Measurements from ENCODE around the gene GZMM. TPM values are rescaled to one million over a fixed set of nuclear protein-coding genes. Genes with fewer than 3 reads are reported as not detected.

The GZMM gene
- total and polyA plus RNA-seq, 2 experiments from 2014 or later: not detected

DNA sequence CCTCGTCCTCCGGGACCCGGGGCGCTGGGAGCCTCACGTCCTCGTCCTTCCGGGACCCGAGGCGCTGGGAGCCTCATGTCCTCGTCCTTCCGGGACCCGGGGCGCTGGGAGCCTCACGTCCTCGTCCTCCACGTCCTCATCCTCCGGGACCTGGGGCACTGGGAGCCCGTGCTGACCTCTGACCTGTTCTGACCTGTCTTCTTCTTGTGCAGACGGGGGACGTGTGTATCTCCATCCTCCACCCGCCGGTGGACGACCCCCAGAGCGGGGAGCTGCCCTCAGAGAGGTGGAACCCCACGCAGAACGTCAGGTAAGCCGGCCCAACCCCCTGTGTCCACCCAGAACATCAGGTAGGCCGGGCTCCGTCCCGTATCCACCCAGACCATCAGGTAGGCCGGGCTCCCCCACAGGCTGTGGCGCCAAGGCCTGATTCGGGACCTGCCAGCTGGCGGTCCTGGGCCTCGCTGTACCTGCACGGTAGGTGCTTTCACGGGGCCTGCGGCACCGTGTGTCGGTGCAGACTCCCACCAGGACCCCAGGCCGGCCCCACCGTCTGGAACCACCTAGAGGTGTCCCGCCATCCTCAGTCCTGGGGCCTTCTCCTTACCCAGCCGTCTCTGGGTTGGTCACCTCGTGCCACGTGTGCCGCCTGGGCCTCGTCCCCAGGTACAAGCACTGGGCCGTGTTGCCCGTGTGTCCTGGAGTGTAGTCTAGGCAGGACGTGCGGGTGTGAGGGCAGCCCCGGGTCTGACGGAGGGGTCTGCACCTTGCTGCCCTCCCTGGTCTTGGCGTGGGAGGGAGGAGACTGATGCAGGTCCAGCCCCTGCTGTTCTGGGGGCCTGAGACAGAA is 7.6 kb upstream of the GZMM start:
- WGBS, 2 experiments (ENCODE audit: low coverage in 1 of 2, low lambda C conversion rate in 2 of 2, missing lambda C conversion rate in 2 of 2): 90 to 91% methylated on average over 26 to 43 of the region's 55 CpGs
- in situ Hi-C loops (cut with MboI): no loop called here
- no peaks in the 10 kb centered on the region; the same call in 1 of the 2 replicates for H3K36me3 ChIP-seq (ENCODE audit: low read depth)

DNA sequence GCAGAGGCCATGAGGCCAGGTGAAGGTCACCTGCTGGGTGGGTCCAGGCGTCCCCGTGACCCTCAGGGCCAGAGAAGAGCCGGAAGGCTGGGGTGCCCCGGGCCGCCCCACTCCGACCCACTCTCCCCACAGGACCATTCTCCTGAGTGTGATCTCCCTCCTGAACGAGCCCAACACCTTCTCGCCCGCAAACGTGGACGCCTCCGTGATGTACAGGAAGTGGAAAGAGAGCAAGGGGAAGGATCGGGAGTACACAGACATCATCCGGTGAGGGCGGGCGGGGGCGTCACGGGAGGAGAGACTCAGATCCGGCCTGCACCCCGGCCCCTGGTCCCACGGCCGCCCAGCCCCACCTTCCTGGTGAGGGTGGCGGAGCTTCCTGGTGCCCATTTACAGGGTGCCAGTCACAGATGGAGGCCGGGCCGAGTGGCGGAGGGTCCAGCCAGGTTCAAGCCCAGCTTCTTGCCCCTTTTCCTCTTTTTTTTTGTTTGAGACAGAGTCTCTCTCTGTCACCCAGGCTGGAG is 6.9 kb upstream of the GZMM start:
- DNase-seq: no peak
- Histone ChIP-seq H3K9me2 (ENCODE audit: insufficient read depth) (no peaks in the 10 kb centered on the region), H3F3A (ENCODE audit: insufficient read depth) (no peaks in the 10 kb centered on the region), H3K79me2 (ENCODE audit: insufficient read depth) (peaks cover 53% of the 10 kb centered on the region), H3K27ac (no peak overlapping the region), H3K4me1 (ENCODE audit: insufficient read depth) (peaks cover 7% of the 10 kb centered on the region), H3K4me3 (no peak overlapping the region), H3K9me3 (ENCODE audit: low read depth) (no peaks in the 10 kb centered on the region), H3K27me3 (replicated peaks; ENCODE audit: insufficient read depth) (no peaks in the 10 kb centered on the region), H3K4me2 (ENCODE audit: unreplicated experiment) (no peak overlapping the region), H4K20me1 (ENCODE audit: insufficient read depth) (no peaks in the 10 kb centered on the region), H2AFZ (no peak overlapping the region), H3K9ac (no peak overlapping the region), H3K36me3 (ENCODE audit: low read depth) (no peaks in the 10 kb centered on the region; the same call in 1 of the 2 replicates)
- TF ChIP-seq EZH2phosphoT487 (IDR thresholded peaks at IDR 0.05; ENCODE audit: insufficient read depth, low read depth) (no peak), EZH2 (IDR thresholded peaks at IDR 0.05; ENCODE audit: insufficient read depth, poor library complexity, severe bottlenecking) (no peak)
- WGBS, 2 experiments (ENCODE audit: low coverage in 1 of 2, low lambda C conversion rate in 2 of 2, missing lambda C conversion rate in 2 of 2): 93 to 96% methylated on average over 15 to 23 of the region's 26 CpGs
- in situ Hi-C loops (cut with MboI): no loop called here

More for the DNA sequence above, 7.6 kb upstream of the GZMM start:
- TF ChIP-seq EZH2phosphoT487 (IDR thresholded peaks at IDR 0.05; ENCODE audit: insufficient read depth, low read depth) (no peak), EZH2 (IDR thresholded peaks at IDR 0.05; ENCODE audit: insufficient read depth, poor library complexity, severe bottlenecking) (no peak)
- no peak overlapping the region for H3K27ac ChIP-seq
- H3K4me1 ChIP-seq (ENCODE audit: insufficient read depth): peaks cover 7% of the 10 kb centered on the region
- H3K27me3 ChIP-seq (replicated peaks; ENCODE audit: insufficient read depth): no peaks in the 10 kb centered on the region
- DNase-seq: no peak
- no peaks in the 10 kb centered on the region for H3F3A ChIP-seq (ENCODE audit: insufficient read depth)
- H3K9me2 ChIP-seq (ENCODE audit: insufficient read depth): no peaks in the 10 kb centered on the region
- no peak overlapping the region for H3K4me2 ChIP-seq (ENCODE audit: unreplicated experiment)
- H3K9ac ChIP-seq: no peak overlapping the region
- H3K4me3 ChIP-seq: no peak overlapping the region
- no peaks in the 10 kb centered on the region for H3K9me3 ChIP-seq (ENCODE audit: low read depth)
- peaks cover 56% of the 10 kb centered on the region for H3K79me2 ChIP-seq (ENCODE audit: insufficient read depth)
- no peaks in the 10 kb centered on the region for H4K20me1 ChIP-seq (ENCODE audit: insufficient read depth)
- no peak overlapping the region for H2AFZ ChIP-seq

DNA sequence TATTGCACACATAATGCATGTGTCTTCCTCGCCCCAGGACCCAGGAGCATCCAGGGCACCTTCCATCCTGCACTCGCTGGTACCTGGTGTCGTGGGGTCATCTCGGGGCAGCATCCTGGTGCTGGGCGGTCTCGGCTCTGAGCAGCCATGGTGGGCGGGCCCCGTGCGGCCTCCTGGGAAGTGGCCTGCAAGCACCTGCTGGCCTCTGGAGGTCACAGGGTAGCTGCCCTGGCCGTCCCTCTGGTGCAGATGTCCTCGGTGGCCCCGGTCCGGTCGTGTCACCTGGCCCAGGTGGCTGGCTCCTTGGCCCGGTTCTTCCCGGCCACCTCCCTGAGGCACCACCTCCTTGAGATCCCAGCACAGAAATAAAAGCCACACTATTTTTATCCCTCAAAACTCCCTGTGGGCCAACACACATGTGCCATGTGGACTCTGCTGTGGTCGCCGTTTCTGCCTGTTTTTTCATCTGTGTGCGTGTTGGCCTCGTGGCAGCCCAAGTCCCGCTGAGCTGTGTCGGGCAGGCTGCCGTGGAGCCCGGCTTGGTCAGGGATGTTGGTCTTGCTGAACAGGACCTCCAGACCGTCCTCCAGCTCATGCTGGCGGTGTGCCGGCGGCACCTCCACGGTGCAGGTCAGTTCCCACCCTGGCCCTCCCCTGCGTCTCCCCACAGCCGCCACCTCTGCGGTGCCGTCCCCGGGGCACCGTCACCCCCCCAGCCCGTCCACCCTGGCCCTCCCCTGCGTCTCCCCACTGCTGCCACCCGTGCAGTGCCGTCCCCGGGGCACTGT is 5.0 kb upstream of the GZMM start:
- Histone ChIP-seq H3K4me3 (no peak overlapping the region), H3K9ac (no peak overlapping the region), H3K27ac (no peak overlapping the region), H4K20me1 (ENCODE audit: insufficient read depth) (no peaks in the 10 kb centered on the region), H3K27me3 (replicated peaks; ENCODE audit: insufficient read depth) (no peaks in the 10 kb centered on the region), H3K4me1 (ENCODE audit: insufficient read depth) (peaks cover 3% of the 10 kb centered on the region), H3K9me2 (ENCODE audit: insufficient read depth) (no peaks in the 10 kb centered on the region), H3K36me3 (ENCODE audit: low read depth) (no peaks in the 10 kb centered on the region; the same call in 1 of the 2 replicates), H2AFZ (no peak overlapping the region), H3K9me3 (ENCODE audit: low read depth) (no peaks in the 10 kb centered on the region), H3K79me2 (ENCODE audit: insufficient read depth) (peaks cover 34% of the 10 kb centered on the region), H3F3A (ENCODE audit: insufficient read depth) (no peaks in the 10 kb centered on the region), H3K4me2 (ENCODE audit: unreplicated experiment) (no peak overlapping the region)
- WGBS, 2 experiments (ENCODE audit: low coverage in 1 of 2, low lambda C conversion rate in 2 of 2, missing lambda C conversion rate in 2 of 2): 89 to 90% methylated on average over 22 to 40 of the region's 40 CpGs
- DNase-seq: no peak
- in situ Hi-C loops (cut with MboI): no loop called here
- TF ChIP-seq EZH2 (IDR thresholded peaks at IDR 0.05; ENCODE audit: insufficient read depth, poor library complexity, severe bottlenecking) (no peak), EZH2phosphoT487 (IDR thresholded peaks at IDR 0.05; ENCODE audit: insufficient read depth, low read depth) (no peak)

DNA sequence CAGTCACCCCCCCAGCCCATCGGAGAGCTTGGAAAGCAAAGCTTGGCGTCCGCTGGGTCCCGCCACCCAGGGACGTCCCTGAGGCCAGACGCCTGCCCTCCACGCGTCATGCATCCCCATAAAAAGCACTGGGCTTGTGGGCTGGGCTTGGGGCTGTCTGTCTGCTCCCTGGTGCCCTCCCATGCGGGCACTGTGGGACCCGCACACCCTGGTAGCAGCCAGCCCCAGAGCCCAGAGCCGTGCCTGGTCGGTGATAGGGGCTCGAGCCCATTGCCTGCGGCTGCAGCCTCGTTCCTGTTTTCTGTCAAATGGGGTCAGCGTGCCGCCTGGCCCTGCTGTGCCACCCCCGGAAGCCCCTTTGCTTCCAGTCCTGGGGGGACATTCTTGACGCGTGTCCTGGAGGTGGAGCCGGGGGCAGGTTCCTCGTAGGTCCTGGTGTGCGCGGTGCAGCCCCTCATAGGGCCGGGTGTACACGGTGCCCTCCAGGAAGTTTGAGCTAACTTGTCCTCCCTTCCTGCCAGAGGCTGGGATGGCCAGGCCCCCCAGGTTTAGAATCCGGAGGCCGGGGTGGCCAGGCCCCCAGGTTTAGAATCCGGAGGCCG is 4.3 kb upstream of the GZMM start:
- H3K4me2 ChIP-seq (ENCODE audit: unreplicated experiment): no peak overlapping the region
- peaks cover 29% of the 10 kb centered on the region for H3K79me2 ChIP-seq (ENCODE audit: insufficient read depth)
- WGBS, 2 experiments (ENCODE audit: low coverage in 1 of 2, low lambda C conversion rate in 2 of 2, missing lambda C conversion rate in 2 of 2): 87 to 90% methylated on average over 25 to 30 of the region's 30 CpGs
- H3K9me2 ChIP-seq (ENCODE audit: insufficient read depth): no peaks in the 10 kb centered on the region
- H3F3A ChIP-seq (ENCODE audit: insufficient read depth): no peaks in the 10 kb centered on the region
- in situ Hi-C loops (cut with MboI): no loop called here
- no peaks in the 10 kb centered on the region; the same call in 1 of the 2 replicates for H3K36me3 ChIP-seq (ENCODE audit: low read depth)
- no peak overlapping the region for H2AFZ ChIP-seq
- no peak overlapping the region for H3K4me3 ChIP-seq
- no peak overlapping the region for H3K9ac ChIP-seq
- DNase-seq: no peak
- no peaks in the 10 kb centered on the region for H3K27me3 ChIP-seq (replicated peaks; ENCODE audit: insufficient read depth)
- TF ChIP-seq EZH2phosphoT487 (IDR thresholded peaks at IDR 0.05; ENCODE audit: insufficient read depth, low read depth) (no peak), EZH2 (IDR thresholded peaks at IDR 0.05; ENCODE audit: insufficient read depth, poor library complexity, severe bottlenecking) (no peak)
- no peaks in the 10 kb centered on the region for H4K20me1 ChIP-seq (ENCODE audit: insufficient read depth)
- H3K4me1 ChIP-seq (ENCODE audit: insufficient read depth): no peaks in the 10 kb centered on the region
- H3K9me3 ChIP-seq (ENCODE audit: low read depth): no peaks in the 10 kb centered on the region
- H3K27ac ChIP-seq: no peak overlapping the region
